ENCODE measurements around the gene LRRFIP1.
"Not testable (repeated sequence)": the region's sequence is repeated elsewhere in the genome, so short reads cannot be mapped to it uniquely, and the experiment has no call there.

Gene LRRFIP1

GRCh38 chr2:237627441-237628246 lies at the start of gene LRRFIP1:
TSS of gene LRRFIP1 (plus strand) at chr2:237627587. CDS start at chr2:237627645, 58 bp downstream.
- no peak for DNase-seq

GRCh38 chr2:237577956-237578870 lies 49.2 kb upstream of the LRRFIP1 start:
- DNase-seq, result no peak

- DNase-seq, result no peak
Observed at GRCh38 chr2:237581326-237581725, 46.1 kb upstream of the LRRFIP1 start.

- peak; percentile 37 for DNase-seq
Observed at GRCh38 chr2:237581751-237582746, 45.3 kb upstream of the LRRFIP1 start.

GRCh38 chr2:237583385-237584295 lies 43.7 kb upstream of the LRRFIP1 start:
- DNase-seq, result no peak

GRCh38 chr2:237585590-237586221 lies 41.7 kb upstream of the LRRFIP1 start:
- no peak for DNase-seq

- no peak for DNase-seq
Observed at GRCh38 chr2:237588044-237588696, 39.2 kb upstream of the LRRFIP1 start.

GRCh38 chr2:237590272-237591140 lies 36.9 kb upstream of the LRRFIP1 start, which contains the start of gene RAB17:
TSS of gene RAB17 (minus strand) at chr2:237590734. CDS start at chr2:237586154, 4,580 bp downstream.
- no peak for DNase-seq

GRCh38 chr2:237591141-237591881 lies 36.1 kb upstream of the LRRFIP1 start:
- DNase-seq, result no peak

- no peak for DNase-seq
Observed at GRCh38 chr2:237592425-237592980, 34.9 kb upstream of the LRRFIP1 start.

GRCh38 chr2:237593036-237593435 lies 34.4 kb upstream of the LRRFIP1 start:
- no peak for DNase-seq

- no peak for DNase-seq
Observed at GRCh38 chr2:237593596-237594320, 33.6 kb upstream of the LRRFIP1 start.

GRCh38 chr2:237594514-237594871 lies 32.9 kb upstream of the LRRFIP1 start:
- DNase-seq, result no peak

GRCh38 chr2:237595829-237596519 lies 31.4 kb upstream of the LRRFIP1 start:
- DNase-seq, result not testable (repeated sequence)

- DNase-seq, result no peak
Observed at GRCh38 chr2:237596520-237597195, 30.7 kb upstream of the LRRFIP1 start.

All from NCI-H2107 (cell line).